ENCODE measurements around the gene HLX. TPM values are rescaled to one million over a fixed set of nuclear protein-coding genes. Genes with fewer than 3 reads are reported as not detected.

HLX gene
- 0.46 TPM for polyA plus RNA-seq (2013, experiment 1 of 2)
- polyA plus RNA-seq (2013, experiment 2 of 2) = 0.36 TPM

- no CpG with 5 or more reads among the region's 26 CpGs for WGBS (ENCODE audit: extremely low coverage, insufficient coverage, low lambda C conversion rate)
- Histone ChIP-seq H3K79me1 (ENCODE audit: low read length) (no peaks in the 10 kb centered on the region), H3K4me1 (ENCODE audit: control insufficient read depth, low read depth, low read length) (peaks cover 4% of the 10 kb centered on the region), H3K23ac (ENCODE audit: low read length) (no peak within 1 kb of the TSS), H3K9ac (ENCODE audit: low read length) (peak within 1 kb of the TSS; percentile 65), H3K4me2 (ENCODE audit: low read length) (peak within 1 kb of the TSS; percentile 43), H4K5ac (ENCODE audit: low read length) (no peak within 1 kb of the TSS), H3K79me2 (ENCODE audit: control insufficient read depth, insufficient read depth, low read length) (no peaks in the 10 kb centered on the region), H3K27me3 (ENCODE audit: insufficient read depth, low read length, poor library complexity) (peaks cover 40% of the 10 kb centered on the region), H3K27ac (ENCODE audit: low read depth, low read length) (no peak within 1 kb of the TSS), H2BK120ac (ENCODE audit: low read depth, low read length) (no peak within 1 kb of the TSS), H3K4me3 (ENCODE audit: low read length) (peak within 1 kb of the TSS; percentile 46), H3K4ac (ENCODE audit: low read depth, low read length) (no peak within 1 kb of the TSS), H3K56ac (ENCODE audit: low read length) (peak within 1 kb of the TSS; percentile 74), H3K18ac (ENCODE audit: low read length) (peak within 1 kb of the TSS; percentile 22), H3K36me3 (ENCODE audit: control insufficient read depth, insufficient read depth, low read length) (no peaks in the 10 kb centered on the region), H2BK15ac (replicated peaks; ENCODE audit: low read depth) (no peak within 1 kb of the TSS), H2AK5ac (ENCODE audit: low read length) (no peak within 1 kb of the TSS), H4K8ac (ENCODE audit: low read depth, low read length) (no peak within 1 kb of the TSS), H2BK5ac (ENCODE audit: low read length) (no peak within 1 kb of the TSS)
- DNase-seq = peak; percentile 91
Measured at GRCh38 chr1:220879076-220879508, at the start of gene HLX. HLX (plus strand) TSS chr1:220879443; CDS start chr1:220879858, 415 bp downstream.

GRCh38 chr1:220833436-220833835 lies 45.8 kb upstream of the HLX start:
- no peak overlapping the region for H2BK15ac ChIP-seq (replicated peaks; ENCODE audit: low read depth)
- H3K4me1 ChIP-seq (ENCODE audit: control insufficient read depth, low read depth, low read length) = no peaks in the 10 kb centered on the region
- H3K79me1 ChIP-seq (ENCODE audit: low read length) = no peaks in the 10 kb centered on the region
- H3K4me2 ChIP-seq (ENCODE audit: low read length) = no peak overlapping the region
- H2BK5ac ChIP-seq (ENCODE audit: low read length) = no peak overlapping the region
- H3K27me3 ChIP-seq (ENCODE audit: insufficient read depth, low read length, poor library complexity) = no peaks in the 10 kb centered on the region
- no peaks in the 10 kb centered on the region for H3K79me2 ChIP-seq (ENCODE audit: control insufficient read depth, insufficient read depth, low read length)
- H3K23ac ChIP-seq (ENCODE audit: low read length) = no peak overlapping the region
- H3K27ac ChIP-seq (ENCODE audit: low read depth, low read length) = no peak overlapping the region
- no peak overlapping the region for H4K8ac ChIP-seq (ENCODE audit: low read depth, low read length)
- H3K9ac ChIP-seq (ENCODE audit: low read length) = no peak overlapping the region
- H4K5ac ChIP-seq (ENCODE audit: low read length) = no peak overlapping the region
- no peak overlapping the region for H2AK5ac ChIP-seq (ENCODE audit: low read length)
- H3K18ac ChIP-seq (ENCODE audit: low read length) = no peak overlapping the region
- no peak overlapping the region for H3K4ac ChIP-seq (ENCODE audit: low read depth, low read length)
- no peaks in the 10 kb centered on the region for H3K36me3 ChIP-seq (ENCODE audit: control insufficient read depth, insufficient read depth, low read length)
- no peak for DNase-seq
- H3K56ac ChIP-seq (ENCODE audit: low read length) = no peak overlapping the region
- H3K4me3 ChIP-seq (ENCODE audit: low read length) = no peak overlapping the region
- WGBS (ENCODE audit: extremely low coverage, insufficient coverage, low lambda C conversion rate) = no CpG with 5 or more reads among the region's 2 CpGs
- no peak overlapping the region for H2BK120ac ChIP-seq (ENCODE audit: low read depth, low read length)

- Histone ChIP-seq H3K23ac (ENCODE audit: low read length) (no peak overlapping the region), H2AK5ac (ENCODE audit: low read length) (no peak overlapping the region), H3K18ac (ENCODE audit: low read length) (no peak overlapping the region), H3K56ac (ENCODE audit: low read length) (no peak overlapping the region), H3K4ac (ENCODE audit: low read depth, low read length) (no peak overlapping the region), H4K5ac (ENCODE audit: low read length) (no peak overlapping the region), H3K27me3 (ENCODE audit: insufficient read depth, low read length, poor library complexity) (no peaks in the 10 kb centered on the region), H3K36me3 (ENCODE audit: control insufficient read depth, insufficient read depth, low read length) (no peaks in the 10 kb centered on the region), H3K79me1 (ENCODE audit: low read length) (no peaks in the 10 kb centered on the region), H3K27ac (ENCODE audit: low read depth, low read length) (no peak overlapping the region), H2BK5ac (ENCODE audit: low read length) (no peak overlapping the region), H3K4me2 (ENCODE audit: low read length) (no peak overlapping the region), H3K9ac (ENCODE audit: low read length) (no peak overlapping the region), H2BK120ac (ENCODE audit: low read depth, low read length) (no peak overlapping the region), H3K79me2 (ENCODE audit: control insufficient read depth, insufficient read depth, low read length) (no peaks in the 10 kb centered on the region), H2BK15ac (replicated peaks; ENCODE audit: low read depth) (no peak overlapping the region), H4K8ac (ENCODE audit: low read depth, low read length) (no peak overlapping the region), H3K4me3 (ENCODE audit: low read length) (no peak overlapping the region), H3K4me1 (ENCODE audit: control insufficient read depth, low read depth, low read length) (no peaks in the 10 kb centered on the region)
- DNase-seq = no peak
- WGBS (ENCODE audit: extremely low coverage, insufficient coverage, low lambda C conversion rate) = no CpG with 5 or more reads among the region's 4 CpGs
Measured at GRCh38 chr1:220834155-220834870, 44.9 kb upstream of the HLX start.

- no peak overlapping the region for H4K5ac ChIP-seq (ENCODE audit: low read length)
- H2AK5ac ChIP-seq (ENCODE audit: low read length) = no peak overlapping the region
- H3K18ac ChIP-seq (ENCODE audit: low read length) = no peak overlapping the region
- H3K23ac ChIP-seq (ENCODE audit: low read length) = no peak overlapping the region
- no peaks in the 10 kb centered on the region for H3K27me3 ChIP-seq (ENCODE audit: insufficient read depth, low read length, poor library complexity)
- no peak overlapping the region for H2BK15ac ChIP-seq (replicated peaks; ENCODE audit: low read depth)
- WGBS (ENCODE audit: extremely low coverage, insufficient coverage, low lambda C conversion rate) = no CpG with 5 or more reads among the region's 5 CpGs
- H3K4me2 ChIP-seq (ENCODE audit: low read length) = no peak overlapping the region
- no peaks in the 10 kb centered on the region for H3K36me3 ChIP-seq (ENCODE audit: control insufficient read depth, insufficient read depth, low read length)
- H3K9ac ChIP-seq (ENCODE audit: low read length) = no peak overlapping the region
- no peak overlapping the region for H3K27ac ChIP-seq (ENCODE audit: low read depth, low read length)
- H3K56ac ChIP-seq (ENCODE audit: low read length) = no peak overlapping the region
- H2BK5ac ChIP-seq (ENCODE audit: low read length) = no peak overlapping the region
- H4K8ac ChIP-seq (ENCODE audit: low read depth, low read length) = no peak overlapping the region
- H3K79me1 ChIP-seq (ENCODE audit: low read length) = no peaks in the 10 kb centered on the region
- DNase-seq = no peak
- H3K4me1 ChIP-seq (ENCODE audit: control insufficient read depth, low read depth, low read length) = peaks cover 2% of the 10 kb centered on the region
- H3K4me3 ChIP-seq (ENCODE audit: low read length) = no peak overlapping the region
- H2BK120ac ChIP-seq (ENCODE audit: low read depth, low read length) = no peak overlapping the region
- no peaks in the 10 kb centered on the region for H3K79me2 ChIP-seq (ENCODE audit: control insufficient read depth, insufficient read depth, low read length)
- H3K4ac ChIP-seq (ENCODE audit: low read depth, low read length) = no peak overlapping the region
Measured at GRCh38 chr1:220838578-220838977, 40.7 kb upstream of the HLX start.

GRCh38 chr1:220839474-220839873 lies 39.8 kb upstream of the HLX start:
- no peak overlapping the region for H2AK5ac ChIP-seq (ENCODE audit: low read length)
- H4K5ac ChIP-seq (ENCODE audit: low read length) = no peak overlapping the region
- peaks cover 2% of the 10 kb centered on the region for H3K4me1 ChIP-seq (ENCODE audit: control insufficient read depth, low read depth, low read length)
- no peak overlapping the region for H3K9ac ChIP-seq (ENCODE audit: low read length)
- H2BK15ac ChIP-seq (replicated peaks; ENCODE audit: low read depth) = no peak overlapping the region
- H3K23ac ChIP-seq (ENCODE audit: low read length) = no peak overlapping the region
- no CpG with 5 or more reads among the region's 5 CpGs for WGBS (ENCODE audit: extremely low coverage, insufficient coverage, low lambda C conversion rate)
- no peaks in the 10 kb centered on the region for H3K27me3 ChIP-seq (ENCODE audit: insufficient read depth, low read length, poor library complexity)
- H3K4me2 ChIP-seq (ENCODE audit: low read length) = no peak overlapping the region
- H4K8ac ChIP-seq (ENCODE audit: low read depth, low read length) = no peak overlapping the region
- no peak overlapping the region for H3K4ac ChIP-seq (ENCODE audit: low read depth, low read length)
- no peak overlapping the region for H3K4me3 ChIP-seq (ENCODE audit: low read length)
- no peak overlapping the region for H2BK5ac ChIP-seq (ENCODE audit: low read length)
- H2BK120ac ChIP-seq (ENCODE audit: low read depth, low read length) = no peak overlapping the region
- no peak overlapping the region for H3K56ac ChIP-seq (ENCODE audit: low read length)
- DNase-seq = peak; percentile 16
- H3K18ac ChIP-seq (ENCODE audit: low read length) = no peak overlapping the region
- no peak overlapping the region for H3K27ac ChIP-seq (ENCODE audit: low read depth, low read length)
- no peaks in the 10 kb centered on the region for H3K36me3 ChIP-seq (ENCODE audit: control insufficient read depth, insufficient read depth, low read length)
- no peaks in the 10 kb centered on the region for H3K79me2 ChIP-seq (ENCODE audit: control insufficient read depth, insufficient read depth, low read length)
- H3K79me1 ChIP-seq (ENCODE audit: low read length) = no peaks in the 10 kb centered on the region

- Histone ChIP-seq H2BK120ac (ENCODE audit: low read depth, low read length) (no peak overlapping the region), H3K27me3 (ENCODE audit: insufficient read depth, low read length, poor library complexity) (no peaks in the 10 kb centered on the region), H3K79me2 (ENCODE audit: control insufficient read depth, insufficient read depth, low read length) (no peaks in the 10 kb centered on the region), H3K18ac (ENCODE audit: low read length) (no peak overlapping the region), H3K9ac (ENCODE audit: low read length) (no peak overlapping the region), H2AK5ac (ENCODE audit: low read length) (no peak overlapping the region), H3K79me1 (ENCODE audit: low read length) (no peaks in the 10 kb centered on the region), H3K23ac (ENCODE audit: low read length) (no peak overlapping the region), H2BK5ac (ENCODE audit: low read length) (no peak overlapping the region), H3K4me2 (ENCODE audit: low read length) (no peak overlapping the region), H3K4ac (ENCODE audit: low read depth, low read length) (no peak overlapping the region), H3K56ac (ENCODE audit: low read length) (no peak overlapping the region), H4K5ac (ENCODE audit: low read length) (no peak overlapping the region), H2BK15ac (replicated peaks; ENCODE audit: low read depth) (no peak overlapping the region), H3K4me1 (ENCODE audit: control insufficient read depth, low read depth, low read length) (peaks cover 2% of the 10 kb centered on the region), H4K8ac (ENCODE audit: low read depth, low read length) (no peak overlapping the region), H3K4me3 (ENCODE audit: low read length) (no peak overlapping the region), H3K36me3 (ENCODE audit: control insufficient read depth, insufficient read depth, low read length) (no peaks in the 10 kb centered on the region), H3K27ac (ENCODE audit: low read depth, low read length) (no peak overlapping the region)
- DNase-seq = peak; percentile 56
Measured at GRCh38 chr1:220841293-220841692, 38.0 kb upstream of the HLX start.

All from mesendoderm (in vitro differentiated cells).